WTC11 (cell line): ENCODE data around the gene OR10G8.

ENCODE experiments used
- CTCF ChIP-seq: fragments of 200-600 bp; IDR thresholded peaks from 2 replicates; pipeline ENCODE4 v1.8.0; 2022; ENCODE audit warnings: antibody characterized with exemption
- ELF4 ChIP-seq: sonication (generic); formaldehyde crosslinking; IDR thresholded peaks from 2 replicates; pipeline ENCODE4 v1.8.1; 2022; ENCODE audit warnings: low read depth, mild to moderate bottlenecking, moderate library complexity, missing genetic modification reagents
- GABPB1 ChIP-seq: sonication (generic); formaldehyde crosslinking; IDR thresholded peaks from 2 replicates; pipeline ENCODE4 v1.8.1; 2023; ENCODE audit warnings: mild to moderate bottlenecking, missing genetic modification reagents
- IRF1 ChIP-seq: sonication (generic); formaldehyde crosslinking; IDR thresholded peaks from 2 replicates; pipeline ENCODE4 v1.8.0; 2023; ENCODE audit warnings: missing genetic modification reagents
- MLX ChIP-seq: sonication (generic); formaldehyde crosslinking; IDR thresholded peaks from 2 replicates; pipeline ENCODE4 v1.8.1; 2023; ENCODE audit warnings: mild to moderate bottlenecking, missing genetic modification reagents, moderate library complexity
- NR3C1 ChIP-seq: sonication (generic); formaldehyde crosslinking; conservative IDR thresholded peaks from 2 replicates; pipeline ENCODE4 v1.8.1; 2023; ENCODE audit warnings: low read depth, mild to moderate bottlenecking, missing genetic modification reagents
- SMAD4 ChIP-seq: sonication (generic); formaldehyde crosslinking; IDR thresholded peaks from 2 replicates; pipeline ENCODE4 v1.8.0; 2022; ENCODE audit warnings: mild to moderate bottlenecking, missing genetic modification reagents
- TEAD4 ChIP-seq: sonication (generic); formaldehyde crosslinking; IDR thresholded peaks from 2 replicates; pipeline ENCODE4 v1.8.0; 2022; ENCODE audit warnings: mild to moderate bottlenecking, missing genetic modification reagents
- ZNF263 ChIP-seq: sonication (generic); formaldehyde crosslinking; IDR thresholded peaks from 2 replicates; pipeline ENCODE4 v1.8.1; 2022; ENCODE audit warnings: low read depth, mild to moderate bottlenecking, moderate library complexity, missing genetic modification reagents
- TF ChIP-seq, protein P1 (sequence below): sonication (generic); formaldehyde crosslinking; IDR thresholded peaks from 2 replicates; pipeline ENCODE4 v1.8.1; 2023; ENCODE audit warnings: mild to moderate bottlenecking, missing genetic modification reagents

DNA sequence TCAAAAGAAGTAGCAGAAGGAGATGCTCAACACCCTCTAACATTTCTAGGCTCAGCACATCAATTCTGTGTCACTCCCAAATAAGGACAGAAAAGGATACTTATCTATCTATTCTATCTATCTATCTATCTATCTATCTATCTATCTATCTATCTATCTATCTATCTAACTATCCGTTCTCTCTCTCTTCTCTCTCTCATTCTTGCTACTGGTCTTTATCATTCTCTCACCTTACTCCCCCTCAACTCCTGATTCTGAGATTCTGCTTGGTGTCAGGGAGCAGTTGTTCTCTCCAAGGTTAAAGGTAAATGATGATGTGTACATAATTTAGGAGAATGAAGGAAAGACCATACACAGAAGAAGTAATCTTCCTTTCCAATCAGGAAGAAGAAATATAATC is 31.5 kb upstream of the OR10G8 start, which contains the start of gene OR10G6:
- TF ChIP-seq CTCF (no peak), ZNF263 (CRISPR knock-in tag) (no peak), ELF4 (CRISPR knock-in tag) (no peak), IRF1 (CRISPR knock-in tag) (no peak), GABPB1 (CRISPR knock-in tag) (no peak), NR3C1 (no peak), MLX (no peak), TEAD4 (no peak), SMAD4 (CRISPR knock-in tag) (no peak)
- TF ChIP-seq, protein P1, sequence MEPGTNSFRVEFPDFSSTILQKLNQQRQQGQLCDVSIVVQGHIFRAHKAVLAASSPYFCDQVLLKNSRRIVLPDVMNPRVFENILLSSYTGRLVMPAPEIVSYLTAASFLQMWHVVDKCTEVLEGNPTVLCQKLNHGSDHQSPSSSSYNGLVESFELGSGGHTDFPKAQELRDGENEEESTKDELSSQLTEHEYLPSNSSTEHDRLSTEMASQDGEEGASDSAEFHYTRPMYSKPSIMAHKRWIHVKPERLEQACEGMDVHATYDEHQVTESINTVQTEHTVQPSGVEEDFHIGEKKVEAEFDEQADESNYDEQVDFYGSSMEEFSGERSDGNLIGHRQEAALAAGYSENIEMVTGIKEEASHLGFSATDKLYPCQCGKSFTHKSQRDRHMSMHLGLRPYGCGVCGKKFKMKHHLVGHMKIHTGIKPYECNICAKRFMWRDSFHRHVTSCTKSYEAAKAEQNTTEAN (CRISPR knock-in tag), result no peak
